BLaER1 (cell line): ENCODE data around the gene CALCR.

ENCODE experiments used
- H3K27ac ChIP-seq: shearing (Covaris generic); formaldehyde crosslinking; 2 replicates; pipeline ENCODE4 v1.8.1; 2022
- H3K27me3 ChIP-seq: shearing (Covaris generic); formaldehyde crosslinking; 2 replicates; pipeline ENCODE4 v1.8.1; 2022
- H3K36me3 ChIP-seq: shearing (Covaris generic); formaldehyde crosslinking; 2 replicates; pipeline ENCODE4 v1.8.1; 2022
- H3K4me1 ChIP-seq: shearing (Covaris generic); formaldehyde crosslinking; 2 replicates; pipeline ENCODE4 v1.8.1; 2022
- H3K4me2 ChIP-seq: shearing (Covaris generic); formaldehyde crosslinking; 2 replicates; pipeline ENCODE4 v1.8.1; 2022
- H3K4me3 ChIP-seq: shearing (Covaris generic); formaldehyde crosslinking; 2 replicates; pipeline ENCODE4 v1.8.1; 2022
- H3K9ac ChIP-seq: shearing (Covaris generic); formaldehyde crosslinking; 2 replicates; pipeline ENCODE4 v1.8.1; 2022
- H3K9me3 ChIP-seq: shearing (Covaris generic); formaldehyde crosslinking; 2 replicates; pipeline ENCODE4 v1.8.1; 2022
- H4K20me1 ChIP-seq: shearing (Covaris generic); formaldehyde crosslinking; 2 replicates; pipeline ENCODE4 v1.8.1; 2022
- Cebpa-rat ChIP-seq: shearing (Covaris generic); IDR thresholded peaks from 2 replicates; pipeline ENCODE4 v1.8.1; 2022

Gene CALCR

DNA sequence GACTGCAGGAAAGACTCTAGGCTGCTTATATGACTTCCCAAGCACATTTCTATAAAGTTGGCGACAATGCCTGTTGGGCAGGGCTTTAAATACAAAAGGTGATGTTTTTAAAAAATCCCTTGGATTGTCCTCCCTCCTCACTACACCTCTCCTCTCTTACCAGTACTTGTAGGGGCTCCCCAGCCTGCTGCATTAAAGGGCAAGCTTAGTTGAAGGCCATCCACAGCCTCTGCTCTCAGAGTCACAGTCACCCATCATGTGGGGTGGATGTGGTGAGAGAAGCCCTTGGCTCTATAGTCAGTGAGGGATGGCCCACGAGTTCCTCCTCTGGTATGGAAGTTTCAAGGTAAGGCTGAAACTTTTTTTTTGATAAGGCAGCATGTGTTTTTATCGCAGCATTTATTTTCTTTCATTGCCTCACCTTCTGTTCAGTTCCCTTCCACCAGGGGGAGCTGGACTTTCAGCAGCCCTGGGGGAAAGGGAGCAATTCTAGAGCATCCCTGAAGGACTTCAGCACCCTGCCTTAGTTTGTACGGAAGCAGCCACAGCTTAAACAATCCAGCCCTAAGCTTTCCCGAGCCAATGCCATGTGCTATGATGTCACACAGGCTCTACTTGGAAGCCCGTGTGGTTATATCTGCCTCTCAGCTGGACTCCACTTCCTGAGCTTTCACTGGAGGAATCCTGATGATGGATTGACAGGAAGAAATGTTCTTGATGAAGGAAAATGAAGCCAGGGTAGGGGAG, 131.9 kb downstream of the CALCR start:
- TF ChIP-seq Cebpa-rat: no peak
- no peaks in the 10 kb centered on the region for H3K9me3 ChIP-seq
- H3K4me3 ChIP-seq: no peak overlapping the region
- H3K27me3 ChIP-seq: no peaks in the 10 kb centered on the region
- no peaks in the 10 kb centered on the region for H3K4me1 ChIP-seq
- H4K20me1 ChIP-seq: no peaks in the 10 kb centered on the region
- H3K9ac ChIP-seq: no peak overlapping the region
- H3K36me3 ChIP-seq: no peaks in the 10 kb centered on the region
- H3K27ac ChIP-seq: no peak overlapping the region
- no peak overlapping the region for H3K4me2 ChIP-seq

DNA sequence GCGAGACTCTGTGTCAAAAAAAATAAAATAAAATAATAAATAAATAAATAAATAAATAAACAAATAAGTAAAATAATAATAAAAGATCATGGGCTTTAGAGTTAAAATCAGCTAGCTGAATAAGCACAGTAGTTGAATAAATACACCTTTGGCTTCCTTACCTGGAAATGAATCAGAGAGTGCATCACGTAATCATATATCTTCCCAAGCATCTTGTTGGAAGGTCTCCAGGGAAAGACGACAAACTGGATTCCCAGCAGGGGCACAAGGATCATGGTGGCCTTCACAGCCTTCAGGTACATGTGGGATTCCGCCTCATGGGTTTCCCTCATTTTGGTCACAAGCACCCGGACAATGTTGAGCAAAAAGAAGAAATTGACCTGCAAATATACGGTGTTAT, 138.7 kb downstream of the CALCR start:
- Histone ChIP-seq H3K36me3 (no peaks in the 10 kb centered on the region), H3K9ac (no peak overlapping the region), H3K9me3 (no peaks in the 10 kb centered on the region), H3K27me3 (no peaks in the 10 kb centered on the region), H3K4me2 (no peak overlapping the region), H3K27ac (no peak overlapping the region), H3K4me1 (peaks cover 10% of the 10 kb centered on the region), H4K20me1 (no peaks in the 10 kb centered on the region), H3K4me3 (no peak overlapping the region)
- no peak for TF ChIP-seq Cebpa-rat

DNA sequence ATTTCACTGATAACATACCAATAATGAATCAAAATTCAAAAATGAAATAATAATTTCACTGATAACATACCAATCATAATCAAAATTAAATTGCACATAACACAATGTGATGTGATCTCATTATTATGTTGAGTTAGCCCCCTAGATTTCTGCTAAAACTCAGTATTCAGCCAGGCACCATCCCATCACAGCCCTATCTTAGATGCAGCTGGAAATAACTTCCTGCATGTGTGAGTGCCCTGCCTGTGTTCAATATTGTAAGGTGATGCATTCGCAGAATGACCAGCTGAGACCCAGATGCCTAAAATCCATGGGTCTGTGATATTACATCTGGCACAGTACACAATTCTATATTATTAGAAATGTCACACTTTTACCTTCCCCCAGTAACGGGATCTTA, 142.4 kb downstream of the CALCR start:
- Histone ChIP-seq H3K9me3 (no peaks in the 10 kb centered on the region), H3K27ac (no peak overlapping the region), H3K4me3 (no peak overlapping the region), H3K9ac (no peak overlapping the region), H4K20me1 (no peaks in the 10 kb centered on the region), H3K4me1 (peaks cover 19% of the 10 kb centered on the region), H3K4me2 (no peak overlapping the region), H3K27me3 (no peaks in the 10 kb centered on the region), H3K36me3 (no peaks in the 10 kb centered on the region)
- no peak for TF ChIP-seq Cebpa-rat

DNA sequence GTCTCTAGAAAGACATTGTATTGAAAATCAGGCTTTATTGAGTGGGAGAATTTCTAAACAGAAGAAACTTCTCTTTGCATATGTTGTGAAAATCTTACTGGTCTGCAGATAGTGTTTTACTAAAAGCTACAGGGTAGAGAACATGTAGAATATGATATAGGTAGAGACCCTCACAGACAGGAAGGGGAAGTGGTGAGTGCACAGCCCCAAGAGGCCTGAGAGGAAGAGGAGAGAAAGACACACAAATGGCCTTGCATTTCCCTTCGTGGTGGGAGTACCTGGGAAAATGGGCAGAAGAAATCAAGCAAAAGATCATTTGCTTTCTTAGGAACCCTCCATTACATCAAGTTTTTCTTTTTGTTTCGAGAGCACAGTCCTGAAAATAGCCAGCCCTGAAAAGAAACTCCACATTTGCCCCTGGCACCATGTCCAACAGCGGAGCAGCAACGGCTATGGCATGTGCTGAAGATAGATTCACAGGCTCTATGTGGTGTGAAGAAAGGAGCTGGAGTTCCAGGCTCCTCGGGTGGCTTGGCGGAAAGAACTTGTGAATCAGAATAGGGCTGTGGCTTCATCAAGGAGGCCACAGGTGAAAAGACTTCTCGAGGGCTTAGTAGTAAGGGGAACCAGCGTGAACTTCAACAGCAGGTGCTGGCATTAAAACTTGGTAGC, 143.5 kb downstream of the CALCR start:
- peak overlapping the region; percentile 67 for H3K4me2 ChIP-seq

DNA sequence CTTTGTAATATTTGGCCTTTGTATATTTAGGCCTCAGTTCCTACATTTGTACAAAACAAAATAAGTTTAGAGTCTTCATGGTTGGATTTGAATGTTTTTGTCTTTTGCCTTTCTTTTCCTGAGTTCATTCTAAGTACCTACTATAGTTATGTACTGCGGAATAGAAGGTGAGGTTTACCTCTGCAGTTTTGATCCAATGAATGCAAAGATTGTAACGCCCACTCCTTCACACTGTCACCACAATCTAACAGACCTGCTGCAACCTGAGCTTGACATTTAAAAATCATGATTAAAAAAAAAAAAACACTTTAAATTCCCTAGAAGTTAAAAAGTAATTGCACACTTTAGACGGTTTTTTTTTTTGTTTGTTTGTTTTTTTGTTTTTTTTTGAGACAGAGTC, 145.0 kb downstream of the CALCR start:
- Histone ChIP-seq H3K36me3 (no peaks in the 10 kb centered on the region), H3K4me1 (peaks cover 24% of the 10 kb centered on the region), H4K20me1 (no peaks in the 10 kb centered on the region), H3K27me3 (no peaks in the 10 kb centered on the region), H3K27ac (no peak overlapping the region), H3K9ac (no peak overlapping the region), H3K4me2 (no peak overlapping the region), H3K4me3 (no peak overlapping the region), H3K9me3 (no peaks in the 10 kb centered on the region)
- TF ChIP-seq Cebpa-rat: no peak

More for the DNA sequence above, 143.5 kb downstream of the CALCR start:
- TF ChIP-seq Cebpa-rat: no peak
- Histone ChIP-seq H4K20me1 (no peaks in the 10 kb centered on the region), H3K27me3 (no peaks in the 10 kb centered on the region), H3K9ac (no peak overlapping the region), H3K9me3 (no peaks in the 10 kb centered on the region), H3K4me3 (no peak overlapping the region), H3K27ac (peak overlapping the region; percentile 45), H3K4me1 (peaks cover 24% of the 10 kb centered on the region), H3K36me3 (no peaks in the 10 kb centered on the region)

DNA sequence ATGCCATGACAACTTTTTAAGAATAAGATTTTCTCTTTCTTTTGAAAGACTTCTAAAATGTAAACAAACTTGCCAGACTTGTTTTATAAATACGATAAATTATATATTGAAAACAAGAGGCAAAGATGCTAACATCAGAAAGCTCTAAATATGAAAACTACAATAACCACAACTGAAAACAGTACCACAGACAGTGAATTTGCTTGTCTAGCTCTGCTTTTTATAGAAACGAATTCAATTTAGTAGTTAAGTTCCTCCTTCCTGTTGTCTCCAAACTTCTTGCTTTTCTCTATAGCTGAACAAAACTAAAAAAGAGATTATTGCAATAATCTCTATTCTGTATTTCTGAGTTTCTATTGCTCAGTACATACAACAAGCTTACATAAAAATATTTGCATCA, 147.4 kb downstream of the CALCR start:
- no peak overlapping the region for H3K27ac ChIP-seq
- H3K36me3 ChIP-seq: no peaks in the 10 kb centered on the region
- no peaks in the 10 kb centered on the region for H3K27me3 ChIP-seq
- H3K4me3 ChIP-seq: no peak overlapping the region
- no peak for TF ChIP-seq Cebpa-rat
- H3K9ac ChIP-seq: no peak overlapping the region
- H3K4me1 ChIP-seq: peaks cover 24% of the 10 kb centered on the region
- H4K20me1 ChIP-seq: no peaks in the 10 kb centered on the region
- peak overlapping the region; percentile 27; the same call in 1 of the 2 replicates for H3K4me2 ChIP-seq
- H3K9me3 ChIP-seq: no peaks in the 10 kb centered on the region

DNA sequence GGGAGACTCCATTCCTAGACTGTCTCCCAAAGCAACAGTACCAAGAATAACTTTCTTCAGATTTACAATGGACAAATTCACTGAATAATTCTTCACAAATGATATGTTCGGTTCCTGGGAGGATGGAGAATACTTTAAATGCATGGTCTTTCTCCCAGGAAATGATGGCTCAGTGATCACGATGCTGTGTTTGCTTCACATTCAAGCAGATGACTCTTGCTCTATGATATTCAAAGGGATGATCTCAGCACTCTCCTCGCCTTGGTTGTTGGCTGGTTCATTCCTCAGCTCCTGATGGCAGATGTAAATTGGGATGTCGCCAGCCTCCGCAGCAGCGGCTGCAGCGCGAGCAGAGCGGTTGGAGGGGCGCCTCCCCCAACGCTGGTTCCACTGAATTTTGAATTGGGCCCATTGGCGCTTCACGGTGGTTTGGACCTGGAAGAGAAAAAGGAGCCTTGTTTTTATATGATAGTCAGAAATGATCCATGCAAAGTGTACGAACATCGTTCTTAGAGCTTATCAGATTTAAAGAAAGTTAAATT, 148.3 kb downstream of the CALCR start:
- no peaks in the 10 kb centered on the region for H3K9me3 ChIP-seq
- H3K27me3 ChIP-seq: no peaks in the 10 kb centered on the region
- no peak overlapping the region for H3K9ac ChIP-seq
- H3K36me3 ChIP-seq: no peaks in the 10 kb centered on the region
- TF ChIP-seq Cebpa-rat: no peak
- peaks cover 19% of the 10 kb centered on the region for H3K4me1 ChIP-seq
- no peaks in the 10 kb centered on the region for H4K20me1 ChIP-seq
- no peak overlapping the region for H3K4me3 ChIP-seq
- no peak overlapping the region for H3K27ac ChIP-seq
- no peak overlapping the region for H3K4me2 ChIP-seq

DNA sequence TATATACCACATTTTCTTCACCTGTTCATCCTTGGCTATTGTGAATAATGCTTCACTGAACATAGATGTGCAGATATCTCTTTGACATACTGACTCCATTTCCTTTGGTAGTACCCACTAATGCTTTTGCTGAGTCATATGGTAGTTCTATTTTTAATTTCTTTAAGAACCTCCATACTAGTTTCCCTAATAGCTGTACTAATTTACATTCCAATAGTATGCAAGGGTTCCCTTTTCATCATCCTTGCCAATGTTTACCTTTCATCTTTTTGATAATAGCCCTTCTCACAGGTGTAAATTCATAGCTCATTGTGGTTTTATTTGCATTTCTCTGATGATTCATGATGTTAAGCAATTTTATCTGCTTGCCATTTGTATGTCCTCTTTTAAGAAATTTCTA, 159.9 kb downstream of the CALCR start:
- no peaks in the 10 kb centered on the region for H3K27me3 ChIP-seq
- no peak overlapping the region for H3K9ac ChIP-seq
- H3K4me3 ChIP-seq: no peak overlapping the region
- no peak overlapping the region for H3K4me2 ChIP-seq
- H3K36me3 ChIP-seq: no peaks in the 10 kb centered on the region
- no peaks in the 10 kb centered on the region for H3K9me3 ChIP-seq
- no peak overlapping the region for H3K27ac ChIP-seq
- H3K4me1 ChIP-seq: no peaks in the 10 kb centered on the region
- no peaks in the 10 kb centered on the region for H4K20me1 ChIP-seq
- no peak for TF ChIP-seq Cebpa-rat

DNA sequence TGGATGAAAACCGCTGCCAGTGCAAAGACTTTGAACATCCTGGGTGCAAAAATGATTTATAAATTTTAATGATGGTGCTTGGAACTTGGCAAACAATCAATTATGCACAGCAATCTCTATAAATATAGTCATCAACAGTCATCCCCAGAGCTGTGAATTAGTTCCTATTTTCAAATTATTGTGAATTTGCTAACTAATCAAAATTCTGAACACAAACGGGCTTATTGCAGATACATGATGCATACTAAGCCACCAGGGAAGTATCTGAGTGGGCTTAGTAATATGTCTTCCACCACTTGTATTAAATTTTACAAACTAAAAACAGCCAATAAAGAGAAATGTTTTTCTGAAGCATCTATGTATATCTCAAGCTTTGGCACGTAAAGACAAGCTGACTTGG, 165.2 kb downstream of the CALCR start:
- Histone ChIP-seq H3K36me3 (no peaks in the 10 kb centered on the region), H3K9ac (no peak overlapping the region), H3K4me2 (no peak overlapping the region), H3K9me3 (0 out of 2 replicates have a peak, but pooled peaks cover 4% of the 10 kb centered on the region), H3K27ac (no peak overlapping the region), H4K20me1 (no peaks in the 10 kb centered on the region), H3K4me3 (no peak overlapping the region), H3K4me1 (no peaks in the 10 kb centered on the region), H3K27me3 (no peaks in the 10 kb centered on the region)
- TF ChIP-seq Cebpa-rat: no peak

DNA sequence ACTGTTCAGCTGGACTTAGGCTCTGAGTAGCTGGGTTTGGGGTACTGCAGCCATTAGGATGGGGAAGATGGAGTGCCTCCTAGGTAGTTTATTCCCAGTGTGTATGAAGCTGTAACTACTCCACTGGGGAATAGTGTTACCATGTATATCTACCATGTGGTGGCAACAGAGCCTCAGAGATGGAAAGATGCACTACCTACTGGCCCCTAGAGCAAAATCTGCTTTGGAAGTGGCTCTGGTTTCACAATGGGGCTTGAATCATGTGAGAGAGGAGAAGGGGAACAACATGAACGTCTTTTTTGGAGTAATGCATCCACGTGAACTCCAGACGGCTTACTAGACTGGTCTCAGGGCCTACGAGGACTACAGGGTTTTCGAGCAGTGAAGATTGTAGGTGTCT, 167.3 kb downstream of the CALCR start:
- Histone ChIP-seq H4K20me1 (no peaks in the 10 kb centered on the region), H3K4me1 (no peaks in the 10 kb centered on the region), H3K27me3 (no peaks in the 10 kb centered on the region), H3K4me2 (no peak overlapping the region), H3K9ac (no peak overlapping the region), H3K9me3 (0 out of 2 replicates have a peak, but pooled peaks cover 4% of the 10 kb centered on the region), H3K4me3 (no peak overlapping the region), H3K36me3 (no peaks in the 10 kb centered on the region), H3K27ac (no peak overlapping the region)
- TF ChIP-seq Cebpa-rat: no peak
